GM18951 (cell line): ENCODE measurements around the gene SOX30.

Source experiments
- POLR2A ChIP-seq: IDR thresholded peaks from 4 replicates; pipeline ENCODE4 v1.6.1; 2011; ENCODE audit warnings: mild to moderate bottlenecking; ENCODE audit not compliant: insufficient read length, insufficient read depth; ENCODE audit errors: extremely low read depth
- in situ Hi-C: fragments of 300-500 bp; cut with MboI; formaldehyde crosslinking; loops from one replicate; pipeline ENCODE4 v1.12.0; 2022; ENCODE audit warnings: low sequenced_read_pairs, mixed read lengths, inconsistent platforms; ENCODE audit not compliant: unreplicated experiment

The SOX30 gene

DNA sequence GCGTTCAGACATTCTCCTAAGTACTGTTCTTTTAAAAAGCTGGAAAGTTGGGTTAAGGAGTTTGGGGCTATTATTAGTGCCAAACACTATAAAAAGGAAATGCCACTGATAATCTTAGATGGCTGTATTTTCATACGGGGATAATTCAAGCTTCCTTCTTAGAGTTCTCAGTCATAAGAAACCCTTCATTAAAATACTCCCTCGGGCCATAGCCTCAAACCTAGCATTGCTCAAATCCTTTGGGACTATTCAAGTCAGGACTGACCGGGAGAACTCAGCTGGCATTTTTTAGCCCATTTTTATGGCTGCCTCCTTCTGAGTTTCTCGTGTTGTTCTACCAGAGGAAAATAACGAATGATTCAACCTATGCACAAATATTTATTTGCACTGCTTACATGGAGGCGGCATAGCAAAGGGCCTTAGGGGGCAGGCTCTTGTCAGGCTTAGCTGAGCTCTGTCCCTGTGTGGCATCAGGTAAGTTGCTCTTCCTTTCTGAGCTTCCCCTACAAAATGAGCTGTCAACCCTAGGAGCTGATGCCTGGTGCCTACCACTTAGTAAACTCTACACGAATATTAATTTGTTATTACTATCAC, 43.2 kb downstream of the SOX30 start:
- TF ChIP-seq POLR2A, result no peak
- in situ Hi-C loops, result no loop called here

DNA sequence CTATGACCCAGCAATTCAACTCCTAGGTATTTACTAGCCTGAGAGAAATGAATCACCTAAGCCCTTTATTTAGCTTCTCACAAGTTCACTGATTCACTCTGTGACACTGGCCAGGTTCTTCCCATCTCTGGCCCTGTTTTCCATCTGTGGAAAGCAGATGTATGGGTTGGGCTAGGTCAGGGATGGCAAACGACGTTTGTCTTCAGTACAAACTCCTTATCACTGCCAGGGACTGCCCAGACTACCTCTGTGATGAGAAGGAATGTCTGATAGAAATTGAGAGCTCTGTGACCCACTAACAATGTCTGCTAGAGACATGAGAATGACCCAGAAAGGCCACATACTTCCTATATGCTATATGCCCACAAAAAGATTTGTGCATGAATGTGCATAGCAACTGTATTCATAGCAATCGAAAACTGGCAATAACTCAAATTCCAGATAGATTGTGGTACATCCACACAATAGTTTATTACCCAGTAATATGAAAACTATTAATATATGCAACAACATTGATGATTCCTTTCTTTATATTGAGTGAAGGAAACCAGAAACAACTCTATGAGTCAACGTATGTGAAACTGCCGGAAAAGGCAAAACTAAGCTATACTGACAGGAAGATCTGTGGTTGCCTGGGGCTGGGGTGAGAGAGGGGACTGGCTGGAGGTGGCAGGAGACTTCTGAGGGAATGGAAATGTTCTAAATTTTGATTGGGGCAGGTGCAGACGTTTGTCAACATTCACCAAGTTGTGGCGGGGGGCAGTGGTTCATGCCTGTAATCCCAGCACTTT, 44.7 kb downstream of the SOX30 start:
- no peak for TF ChIP-seq POLR2A
- in situ Hi-C loops, result no loop called here

DNA sequence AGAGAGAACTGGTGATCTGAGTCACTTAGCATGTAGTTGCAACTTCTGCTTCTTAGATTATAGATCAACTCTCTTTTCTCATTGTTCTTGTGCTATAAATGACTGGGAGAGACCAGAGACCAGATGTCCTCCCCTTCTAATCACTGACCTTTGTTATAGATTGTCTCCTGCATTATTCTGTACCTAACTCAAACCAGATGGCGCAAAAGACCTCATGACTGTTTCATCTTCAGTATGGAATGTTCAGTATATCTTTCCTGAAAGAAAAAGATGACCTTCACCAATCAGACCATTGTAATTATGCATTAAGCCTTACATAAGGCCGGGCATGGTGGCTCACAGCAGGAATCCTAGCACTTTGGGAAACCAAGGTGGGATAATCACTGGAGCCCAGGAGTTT, 46.2 kb downstream of the SOX30 start:
- TF ChIP-seq POLR2A, result no peak
- in situ Hi-C loops, result no loop called here

DNA sequence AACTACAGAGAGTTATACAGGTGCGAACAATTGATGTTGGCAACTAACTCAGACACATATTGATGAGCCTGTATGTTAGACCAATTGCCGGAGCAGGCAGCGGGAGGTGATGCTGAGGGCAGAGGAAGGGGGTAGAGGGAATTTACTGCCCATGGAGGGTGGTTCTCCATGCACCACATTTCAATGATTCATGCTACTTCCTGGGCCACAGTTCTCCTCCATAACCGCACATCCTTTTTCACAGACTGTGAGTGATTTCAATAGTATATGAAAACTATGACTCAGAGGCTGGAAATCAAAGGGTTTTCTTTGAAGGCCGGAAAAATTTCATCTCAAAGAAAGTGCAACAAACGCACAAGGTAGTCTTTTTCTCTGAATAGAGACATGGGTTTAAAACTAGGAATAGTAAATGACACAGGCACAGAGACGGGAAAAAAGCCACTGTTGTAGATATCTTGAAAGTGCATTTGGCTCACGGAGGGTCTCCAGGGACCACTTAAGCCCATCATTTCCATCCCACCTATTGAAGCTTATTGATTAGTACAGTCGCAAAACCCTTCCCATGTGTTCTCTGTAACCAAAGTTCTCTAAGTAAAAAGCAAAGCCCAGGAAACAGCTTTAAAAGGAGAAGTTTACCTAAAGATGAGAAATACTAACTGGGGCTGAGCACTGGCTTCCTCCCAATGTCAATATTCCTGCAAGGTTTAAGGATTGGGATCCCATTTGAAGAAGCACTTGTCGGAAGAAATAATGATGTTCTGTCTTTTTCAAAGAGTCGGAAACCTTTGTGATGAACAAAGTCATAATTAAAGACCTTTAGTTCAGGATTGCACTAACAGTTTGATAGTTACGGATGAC, 48.7 kb downstream of the SOX30 start:
- no peak for TF ChIP-seq POLR2A
- in situ Hi-C loops, result no loop called here

DNA sequence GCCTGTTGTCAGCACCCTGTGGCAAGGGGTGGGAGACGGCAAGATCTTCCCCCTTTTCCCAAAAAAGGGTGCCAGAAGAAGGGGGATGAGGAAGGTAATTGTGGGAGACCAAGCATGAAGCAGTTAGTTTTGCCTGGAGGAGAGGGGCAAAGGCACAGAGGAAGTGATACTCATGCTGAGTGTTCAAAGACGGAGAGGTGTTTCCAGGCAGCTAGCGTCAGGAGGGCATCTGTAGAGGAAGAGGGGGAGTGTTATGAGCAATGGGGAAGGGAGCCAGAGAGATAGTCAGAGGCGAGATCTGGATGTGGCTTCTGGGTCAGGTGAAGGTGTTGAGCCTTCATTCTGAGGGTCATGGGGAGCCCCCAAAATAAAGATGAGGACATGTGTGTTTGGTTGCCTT, 49.7 kb downstream of the SOX30 start:
- in situ Hi-C loops, result no loop called here

DNA sequence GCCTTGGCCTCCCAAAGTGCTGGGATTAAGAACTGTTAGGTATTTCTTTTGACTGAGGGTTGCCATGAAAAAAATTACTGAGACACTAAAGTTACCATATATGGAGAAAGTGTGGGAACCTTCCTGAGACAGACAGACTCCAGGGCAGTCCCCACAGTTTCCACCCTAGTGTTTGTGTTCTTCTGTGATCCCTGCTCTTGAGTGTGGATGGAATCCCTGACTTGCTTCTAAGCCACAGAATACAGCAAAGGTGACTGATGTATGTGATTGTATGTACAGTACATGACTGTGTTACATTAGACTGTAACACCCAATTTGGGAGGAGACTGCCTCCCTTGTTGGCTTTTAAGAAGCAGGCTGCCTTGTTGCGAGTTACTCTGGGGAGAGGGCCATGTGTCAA, 52.0 kb downstream of the SOX30 start:
- no peak for TF ChIP-seq POLR2A
- in situ Hi-C loops, result no loop called here

More for the DNA sequence above, 49.7 kb downstream of the SOX30 start:
- TF ChIP-seq POLR2A, result no peak

DNA sequence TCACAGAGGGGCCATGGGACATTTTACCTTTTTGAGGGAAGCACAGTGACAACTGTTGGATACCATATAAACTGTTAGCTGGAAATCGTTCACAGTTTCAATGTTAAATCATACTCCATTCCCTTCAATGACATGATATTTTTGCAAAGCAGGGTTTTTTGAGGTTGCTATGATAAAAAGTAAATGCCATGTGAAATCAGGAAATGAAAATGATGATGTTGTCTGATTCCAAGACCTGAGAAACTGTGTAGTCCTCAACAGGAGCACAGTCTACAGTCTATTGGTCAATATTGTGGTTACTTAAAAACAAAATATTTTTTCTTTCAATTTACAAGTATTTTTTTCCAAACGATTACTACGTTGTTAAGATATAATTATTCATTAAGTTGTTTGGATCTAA, 52.7 kb downstream of the SOX30 start:
- in situ Hi-C loops, result no loop called here

DNA sequence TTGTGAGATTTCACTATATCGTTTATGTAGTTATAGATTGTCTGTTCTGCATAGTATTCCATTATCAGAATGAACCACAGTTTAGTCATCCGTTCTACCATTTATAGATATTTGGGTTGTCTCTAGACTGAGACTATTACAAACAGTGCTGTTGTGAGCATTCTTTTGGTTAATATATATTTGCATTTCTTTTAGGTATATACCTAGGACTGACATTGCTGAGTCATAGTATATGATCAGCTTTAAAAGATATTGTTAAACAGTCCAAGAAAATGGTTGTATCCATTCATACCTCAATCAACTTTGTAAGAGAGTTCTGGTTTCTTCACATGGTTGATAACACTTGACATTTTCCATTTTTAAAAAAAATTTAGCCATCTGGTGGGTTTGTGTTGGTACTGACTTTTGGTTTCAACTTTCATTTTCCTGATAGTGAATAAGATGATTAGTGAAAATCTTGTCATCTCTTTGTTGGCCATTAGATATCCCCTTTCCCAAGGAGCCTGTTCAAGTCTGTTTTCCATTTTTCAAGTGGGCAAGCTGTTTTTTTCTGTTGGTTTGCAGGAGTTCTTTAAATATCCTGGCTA, 53.8 kb downstream of the SOX30 start:
- in situ Hi-C loops, result no loop called here
- TF ChIP-seq POLR2A, result no peak

More for the DNA sequence above, 52.7 kb downstream of the SOX30 start:
- TF ChIP-seq POLR2A, result no peak

DNA sequence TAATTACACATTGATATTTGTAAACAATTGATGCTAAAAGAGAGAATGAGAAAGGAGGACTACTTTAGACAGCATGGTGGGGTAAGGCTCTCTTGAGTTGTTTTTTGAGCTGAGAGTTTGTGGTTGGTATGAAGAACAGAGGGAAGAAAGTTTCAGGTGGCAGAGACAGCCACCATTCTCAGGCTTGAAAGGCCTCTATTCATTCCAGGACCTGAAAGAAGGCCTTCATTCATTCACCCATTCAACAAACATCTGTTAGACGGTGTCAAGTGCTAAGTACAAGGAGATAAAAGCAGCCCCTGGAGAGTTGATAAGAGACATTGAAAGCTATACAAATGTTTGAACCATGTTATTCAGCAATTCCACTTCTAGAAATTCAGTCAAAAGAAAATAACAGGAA, 55.0 kb downstream of the SOX30 start:
- in situ Hi-C loops, result no loop called here
- TF ChIP-seq POLR2A, result no peak

DNA sequence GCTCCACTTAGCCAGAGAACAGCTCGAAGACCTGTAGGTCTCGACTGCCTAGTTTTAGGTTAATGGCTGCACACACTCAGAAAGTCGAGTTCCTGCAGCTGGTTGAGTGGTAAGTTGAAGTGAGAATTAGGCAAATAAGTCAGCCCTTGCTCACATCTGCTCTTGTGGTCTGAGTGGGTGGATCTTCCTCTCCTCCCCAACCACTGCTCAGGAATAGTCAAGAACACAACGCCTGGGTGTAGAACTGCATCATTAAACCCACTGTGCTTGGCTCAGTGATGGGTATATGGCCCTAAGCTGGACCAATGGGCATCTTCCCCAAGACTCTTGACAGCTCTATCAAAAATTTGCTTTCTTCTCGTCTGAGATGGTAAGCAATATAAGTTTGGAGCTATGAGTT, 55.8 kb downstream of the SOX30 start:
- no peak for TF ChIP-seq POLR2A
- in situ Hi-C loops, result no loop called here

DNA sequence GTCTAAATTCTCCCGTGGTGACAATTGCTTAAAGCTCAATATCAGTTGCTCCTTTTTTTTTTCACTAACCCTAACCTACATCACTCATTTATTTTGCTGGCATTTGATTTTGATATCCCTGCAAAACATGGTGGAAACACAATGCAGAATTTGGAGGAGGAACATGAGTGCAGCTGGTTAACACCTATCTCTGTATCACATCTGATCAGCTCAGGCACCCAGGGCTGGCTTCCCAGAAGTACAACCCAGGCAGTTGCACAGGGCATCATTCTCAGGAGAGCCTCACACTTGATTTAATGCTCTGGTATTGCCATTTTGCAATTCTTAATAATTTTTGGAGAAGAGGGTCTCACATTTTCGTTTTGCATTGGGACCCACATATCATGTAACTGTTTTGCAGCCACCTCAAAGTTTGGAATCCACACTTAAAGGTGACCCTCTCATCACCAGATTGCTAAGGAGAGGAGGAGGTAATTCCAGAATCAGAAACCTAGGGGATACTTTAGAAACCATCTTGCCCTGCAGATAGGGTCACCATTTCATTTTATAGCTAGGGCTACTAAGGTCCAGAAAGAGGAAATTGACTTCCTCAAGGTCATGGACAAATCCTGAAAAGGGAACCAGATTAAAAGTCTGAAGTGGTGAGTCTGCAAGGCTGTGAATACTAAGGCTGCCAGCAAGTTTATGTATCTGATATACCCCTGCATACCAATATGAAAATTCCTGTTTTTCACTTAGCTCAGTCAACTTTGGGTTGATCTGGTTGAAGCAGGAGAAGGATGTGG, 57.4 kb downstream of the SOX30 start:
- in situ Hi-C loops, result no loop called here

DNA sequence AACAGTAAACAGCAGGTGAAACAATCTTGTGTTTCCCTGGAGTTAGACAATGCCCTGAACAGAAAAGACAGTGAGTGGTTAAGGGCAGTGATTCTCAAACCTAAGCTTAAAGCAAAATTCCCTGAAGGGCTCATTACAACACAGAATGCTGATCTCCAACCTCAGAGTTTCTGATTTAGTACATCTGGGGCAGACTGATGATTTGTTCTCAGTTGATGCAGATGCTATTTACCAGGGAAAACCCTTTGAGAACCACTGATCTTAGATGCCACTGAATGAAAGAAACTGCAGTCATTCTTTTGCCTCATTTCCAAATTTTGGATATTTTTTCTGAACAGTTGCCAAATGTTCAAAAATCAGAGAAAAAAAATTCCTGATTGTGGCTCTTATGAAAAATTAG, 58.0 kb downstream of the SOX30 start:
- TF ChIP-seq POLR2A, result no peak
- in situ Hi-C loops, result no loop called here

More for the DNA sequence above, 57.4 kb downstream of the SOX30 start:
- TF ChIP-seq POLR2A, result no peak
